HepG2 (cell line): ENCODE results near the gene SPRR2F. TPM values are rescaled to one million over a fixed set of nuclear protein-coding genes. Genes with fewer than 3 reads are reported as not detected.

ENCODE experiments used
- ATAC-seq: fragments of 200-7000 bp; cut with Tn5 transposase; 3 replicates; pipeline ENCODE4 v1.9.1; 2020; ENCODE audit warnings: mild to moderate bottlenecking, moderate library complexity
- BruUV-seq: library from RNA; stranded (reverse); fragments of 400-500 nt; replicated peaks from 2 replicates; lab custom pipeline; 2021; lab: Mats Ljungman, UMichigan
- CTCF ChIA-PET: fragments of 300-600 bp; formaldehyde crosslinking; extraction: SDS; loops from one replicate; lab custom pipeline; 2021; ENCODE audit warnings: low total read pairs, inconsistent platforms, low intra/inter-chr PET ratio; lab: Yijun Ruan, JAX
- POLR2A ChIA-PET: fragments of 350-600 bp; sonication (Branson Sonifier 250); formaldehyde crosslinking; loops from one replicate; lab custom pipeline; 2020; ENCODE audit warnings: antibody characterized with exemption, inconsistent platforms; lab: Yijun Ruan, JAX
- DNase-seq: peaks from one replicate; pipeline ENCODE4 v3.0.0-alpha.2; 2015; ENCODE audit warnings: low spot score
- FAIRE-seq: peaks from 3 replicates; lab custom pipeline; 2011; peaks lifted over from hg19 to GRCh38; lab: Jason Lieb, UNC
- H2AFZ ChIP-seq: one replicate; pipeline ENCODE4 v1.6.1; 2011; ENCODE audit warnings: low read length, inconsistent platforms
- H3K27ac ChIP-seq: fragments of 300-600 bp; 3 replicates; pipeline ENCODE4 v1.8.0; 2011; ENCODE audit warnings: mixed run types, mild to moderate bottlenecking, mixed read lengths, low read length, inconsistent platforms; ENCODE audit not compliant: insufficient read depth; ENCODE audit errors: extremely low read length
- H3K27me3 ChIP-seq, 2 experiments: fragments of 200-600 bp in 1 of 2; 2 replicates in 1 of 2; 3 replicates in 1 of 2; pipeline versions ENCODE4 v1.6.0 to v1.8.0; 2011; ENCODE audit warnings: low read length in 2 of 2, mild to moderate bottlenecking in 2 of 2, moderate library complexity in 2 of 2, inconsistent platforms in 1 of 2; ENCODE audit not compliant: insufficient read depth in 2 of 2, control insufficient read depth in 1 of 2
- H3K36me3 ChIP-seq, 2 experiments: fragments of 200-600 bp in 1 of 2; replicated peaks in 1 of 2; 2 replicates in 1 of 2; 3 replicates in 1 of 2; pipeline versions ENCODE4 v1.5.1 to v1.8.0; 2011; ENCODE audit warnings: low read length in 2 of 2, inconsistent platforms in 1 of 2; ENCODE audit not compliant: insufficient read depth in 2 of 2, control insufficient read depth in 1 of 2
- H3K4me1 ChIP-seq: 2 replicates; pipeline ENCODE4 v1.5.1; 2012; ENCODE audit warnings: low read length, inconsistent platforms; ENCODE audit not compliant: insufficient read depth
- H3K4me2 ChIP-seq: 2 replicates; pipeline ENCODE4 v1.6.0; 2011; ENCODE audit warnings: low read depth, low read length, inconsistent platforms
- H3K4me3 ChIP-seq, 3 experiments: fragments of 200-600 bp in 1 of 3; sonication (generic), shearing (Covaris generic) in 1 of 3; replicated peaks in 1 of 3; 2 replicates each; pipeline ENCODE4 v1.5.1; 2011 to 2016; ENCODE audit warnings: low read length in 3 of 3, inconsistent platforms in 2 of 3, low read depth in 2 of 3, mild to moderate bottlenecking in 2 of 3, control low read depth in 1 of 3, mixed read lengths in 1 of 3; ENCODE audit not compliant: insufficient read depth in 1 of 3
- H3K79me2 ChIP-seq: one replicate; pipeline ENCODE4 v1.6.1; 2011; ENCODE audit warnings: low read length, inconsistent platforms; ENCODE audit not compliant: insufficient read depth
- H3K9ac ChIP-seq: 2 replicates; pipeline ENCODE4 v1.6.0; 2011; ENCODE audit warnings: mild to moderate bottlenecking, low read depth, low read length, inconsistent platforms; ENCODE audit not compliant: insufficient read depth
- H3K9me3 ChIP-seq: 2 replicates; pipeline ENCODE4 v1.5.1; 2012; ENCODE audit warnings: mild to moderate bottlenecking, low read length
- H4K20me1 ChIP-seq: 2 replicates; pipeline ENCODE4 v1.6.0; 2011; ENCODE audit warnings: inconsistent platforms, mild to moderate bottlenecking, low read length, moderate library complexity; ENCODE audit not compliant: insufficient read depth
- ATAD3A ChIP-seq: sonication (generic); formaldehyde crosslinking; IDR thresholded peaks from 2 replicates; pipeline ENCODE4 v1.4.0; 2020; ENCODE audit warnings: missing genetic modification reagents
- BORCS8-MEF2B ChIP-seq: sonication (generic); formaldehyde crosslinking; IDR thresholded peaks from 2 replicates; pipeline ENCODE4 v1.8.0; 2022; ENCODE audit warnings: mild to moderate bottlenecking, missing genetic modification reagents
- GATAD2A ChIP-seq: IDR thresholded peaks from 2 replicates; pipeline ENCODE4 v1.6.1; 2016
- GPN1 ChIP-seq: sonication (generic); formaldehyde crosslinking; IDR thresholded peaks from 2 replicates; pipeline ENCODE4 v1.5.1; 2020; ENCODE audit warnings: missing genetic modification reagents, borderline replicate concordance
- MTA3 ChIP-seq: sonication (generic); formaldehyde crosslinking; IDR thresholded peaks from 2 replicates; pipeline ENCODE4 v1.4.0; 2020; ENCODE audit warnings: missing genetic modification reagents
- ZFY ChIP-seq: sonication (generic); formaldehyde crosslinking; IDR thresholded peaks from 2 replicates; pipeline ENCODE4 v1.4.0; 2020; ENCODE audit warnings: missing genetic modification reagents
- ZNF329 ChIP-seq: sonication (generic); formaldehyde crosslinking; IDR thresholded peaks from 2 replicates; pipeline ENCODE4 v1.9.0; 2021; ENCODE audit warnings: low read depth, mild to moderate bottlenecking, missing genetic modification reagents
- ZNF83 ChIP-seq: sonication (generic); formaldehyde crosslinking; IDR thresholded peaks from 2 replicates; pipeline ENCODE4 v1.4.0; 2020; ENCODE audit warnings: missing genetic modification reagents, mild to moderate bottlenecking, borderline replicate concordance
- ZNF891 ChIP-seq: sonication (generic); formaldehyde crosslinking; IDR thresholded peaks from 2 replicates; pipeline ENCODE4 v1.5.0; 2020; ENCODE audit warnings: mild to moderate bottlenecking, missing genetic modification reagents
- WGBS: methylation state at CpG from one replicate; pipeline ENCODE4 v1.1.6; 2017; ENCODE audit warnings: low lambda C conversion rate; 5-methylcytosine and 5-hydroxymethylcytosine counted together
- in situ Hi-C: cut with HindIII; loops from 2 replicates; pipeline ENCODE4 v1.10.0; 2017; ENCODE audit warnings: low pct_unique_long_range_greater_than_20kb; ENCODE audit not compliant: extremely low pct_ligation_motif_present
- intact Hi-C: fragments of 100-400 bp; cut with micrococcal nuclease; formaldehyde crosslinking; loops from one replicate; pipeline ENCODE4 v1.10.0; 2022; ENCODE audit not compliant: unreplicated experiment
- polyA plus RNA-seq, 8 experiments: library from polyadenylated mRNA; depleted of rRNA in 3 of 8; stranded (reverse) in 7 of 8; unstranded in 1 of 8; fragments of >200 nt; fragmentation: Illumina TruSeq in 4 of 8; extraction: Trizol in 4 of 8; gene quantifications; 2 replicates each; pipeline versions ENCODE4 v1.2.1 to v1.2.3, GENCODE V29; 2011 to 2016; ENCODE audit warnings: low read depth in 4 of 8, missing spikeins in 1 of 8, mixed read lengths in 1 of 8; ENCODE audit not compliant: insufficient read depth in 1 of 8
- small RNA-seq, 3 experiments: library from RNA; depleted of rRNA; stranded (forward); fragments of <200 nt; gene quantifications; one replicate each; pipeline ENCODE3, GENCODE V24; 2012; ENCODE audit warnings: low read depth in 2 of 3, low replicate concordance in 1 of 3; ENCODE audit not compliant: insufficient read length in 3 of 3, insufficient read depth in 2 of 3
- total RNA-seq, 5 experiments: library from RNA; depleted of rRNA; stranded (reverse); fragments of >200 nt; fragmentation: Illumina TruSeq; extraction: Trizol; gene quantifications; 2 replicates each; pipeline ENCODE4 v1.2.3, GENCODE V29; 2016; ENCODE audit warnings: low read depth in 1 of 5
- TF ChIP-seq, protein P1 (sequence below): IDR thresholded peaks from 2 replicates; pipeline ENCODE4 v1.4.0; 2020; ENCODE audit warnings: mild to moderate bottlenecking, missing genetic modification reagents
- TF ChIP-seq, protein P2 (sequence below): sonication (generic); formaldehyde crosslinking; IDR thresholded peaks from 2 replicates; pipeline ENCODE4 v1.8.0; 2022; ENCODE audit warnings: mild to moderate bottlenecking, missing genetic modification reagents, moderate library complexity

SPRR2F gene
- total and polyA plus RNA-seq, 2 of the 13 experiments (the other 11 are each of a cell fraction or from before 2014, with no cell fraction given), result not detected

DNA sequence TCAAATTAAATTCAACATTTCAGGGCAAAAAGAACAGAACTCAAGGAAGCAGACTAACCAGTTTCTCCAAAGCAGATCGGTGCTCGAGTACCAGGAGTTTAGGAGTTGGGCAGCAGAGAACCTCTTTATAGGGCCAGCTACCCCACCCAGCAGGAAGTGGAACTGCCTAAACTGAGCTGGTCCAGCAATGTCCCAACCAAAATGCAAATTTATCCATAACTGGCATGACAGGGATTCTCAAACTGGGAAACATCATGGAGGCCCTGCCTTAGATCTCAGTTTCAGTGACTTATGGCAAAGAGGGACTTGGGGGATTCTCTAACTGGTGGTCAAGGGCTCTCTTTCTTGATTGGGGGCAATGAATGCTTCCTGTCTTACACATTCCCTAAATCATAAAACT lies 41.8 kb downstream of the SPRR2F start, which contains the start of gene SPRR2B (continued):
- TF ChIP-seq ATAD3A (CRISPR knock-in tag) (no peak), BORCS8-MEF2B (CRISPR knock-in tag) (no peak), GPN1 (CRISPR knock-in tag) (no peak), MTA3 (CRISPR knock-in tag) (no peak), ZNF891 (no peak)
- TF ChIP-seq, protein P1, sequence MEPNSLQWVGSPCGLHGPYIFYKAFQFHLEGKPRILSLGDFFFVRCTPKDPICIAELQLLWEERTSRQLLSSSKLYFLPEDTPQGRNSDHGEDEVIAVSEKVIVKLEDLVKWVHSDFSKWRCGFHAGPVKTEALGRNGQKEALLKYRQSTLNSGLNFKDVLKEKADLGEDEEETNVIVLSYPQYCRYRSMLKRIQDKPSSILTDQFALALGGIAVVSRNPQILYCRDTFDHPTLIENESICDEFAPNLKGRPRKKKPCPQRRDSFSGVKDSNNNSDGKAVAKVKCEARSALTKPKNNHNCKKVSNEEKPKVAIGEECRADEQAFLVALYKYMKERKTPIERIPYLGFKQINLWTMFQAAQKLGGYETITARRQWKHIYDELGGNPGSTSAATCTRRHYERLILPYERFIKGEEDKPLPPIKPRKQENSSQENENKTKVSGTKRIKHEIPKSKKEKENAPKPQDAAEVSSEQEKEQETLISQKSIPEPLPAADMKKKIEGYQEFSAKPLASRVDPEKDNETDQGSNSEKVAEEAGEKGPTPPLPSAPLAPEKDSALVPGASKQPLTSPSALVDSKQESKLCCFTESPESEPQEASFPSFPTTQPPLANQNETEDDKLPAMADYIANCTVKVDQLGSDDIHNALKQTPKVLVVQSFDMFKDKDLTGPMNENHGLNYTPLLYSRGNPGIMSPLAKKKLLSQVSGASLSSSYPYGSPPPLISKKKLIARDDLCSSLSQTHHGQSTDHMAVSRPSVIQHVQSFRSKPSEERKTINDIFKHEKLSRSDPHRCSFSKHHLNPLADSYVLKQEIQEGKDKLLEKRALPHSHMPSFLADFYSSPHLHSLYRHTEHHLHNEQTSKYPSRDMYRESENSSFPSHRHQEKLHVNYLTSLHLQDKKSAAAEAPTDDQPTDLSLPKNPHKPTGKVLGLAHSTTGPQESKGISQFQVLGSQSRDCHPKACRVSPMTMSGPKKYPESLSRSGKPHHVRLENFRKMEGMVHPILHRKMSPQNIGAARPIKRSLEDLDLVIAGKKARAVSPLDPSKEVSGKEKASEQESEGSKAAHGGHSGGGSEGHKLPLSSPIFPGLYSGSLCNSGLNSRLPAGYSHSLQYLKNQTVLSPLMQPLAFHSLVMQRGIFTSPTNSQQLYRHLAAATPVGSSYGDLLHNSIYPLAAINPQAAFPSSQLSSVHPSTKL (CRISPR knock-in tag), result no peak

DNA sequence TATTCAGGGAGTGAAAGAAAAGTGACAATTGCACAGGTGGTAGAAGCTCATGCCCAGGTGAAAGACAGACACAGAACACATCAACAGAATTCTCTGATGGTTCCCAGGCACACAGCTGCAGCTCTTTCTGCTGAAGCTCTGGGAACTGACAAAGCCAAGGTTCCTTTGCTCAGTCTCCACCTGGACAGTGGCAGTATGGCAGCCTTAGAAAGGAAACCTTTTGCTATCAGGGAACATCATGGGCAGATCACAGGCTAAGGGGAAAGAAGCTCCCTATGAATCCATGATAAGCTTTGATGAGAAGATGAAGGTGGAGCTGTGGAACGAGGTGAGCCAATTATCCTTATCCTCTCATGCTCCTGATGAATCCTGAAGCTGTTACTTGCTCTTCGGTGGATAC lies 43.1 kb downstream of the SPRR2F start:
- no TSS peak for BruUV-seq
- H4K20me1 ChIP-seq, result no peaks in the 10 kb centered on the region
- no peaks in the 10 kb centered on the region for H3K9me3 ChIP-seq
- no peak overlapping the region for H3K27ac ChIP-seq
- intact Hi-C loops (no loop called here), in situ Hi-C loops (no loop called here)
- H3K4me3 ChIP-seq, result no peak overlapping the region
- ChIA-PET CTCF (no interaction called here), POLR2A (no interaction called here)
- ATAC-seq, result no peak
- H2AFZ ChIP-seq, result no peak overlapping the region
- no peaks in the 10 kb centered on the region for H3K27me3 ChIP-seq
- FAIRE-seq, result no peak
- H3K36me3 ChIP-seq, result no peaks in the 10 kb centered on the region
- no peak for TF ChIP-seq GATAD2A (CRISPR knock-in tag)
- TF ChIP-seq ZNF329 (CRISPR knock-in tag), result no peak
- TF ChIP-seq ZNF83, result no peak
- TF ChIP-seq, protein P2, sequence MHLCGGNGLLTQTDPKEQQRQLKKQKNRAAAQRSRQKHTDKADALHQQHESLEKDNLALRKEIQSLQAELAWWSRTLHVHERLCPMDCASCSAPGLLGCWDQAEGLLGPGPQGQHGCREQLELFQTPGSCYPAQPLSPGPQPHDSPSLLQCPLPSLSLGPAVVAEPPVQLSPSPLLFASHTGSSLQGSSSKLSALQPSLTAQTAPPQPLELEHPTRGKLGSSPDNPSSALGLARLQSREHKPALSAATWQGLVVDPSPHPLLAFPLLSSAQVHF (CRISPR knock-in tag), result no peak
- TF ChIP-seq ZFY, result no peak
- WGBS, result 0% methylated on average over 1 of the region's 2 CpGs
- H3K4me1 ChIP-seq, result no peaks in the 10 kb centered on the region
- H3K4me2 ChIP-seq, result no peak overlapping the region
- no peak for DNase-seq
- no peaks in the 10 kb centered on the region for H3K79me2 ChIP-seq
- no peak overlapping the region for H3K9ac ChIP-seq

Small RNAs within 50 kb of the gene (small RNA-seq; reads per million reads assigned to genes)
- 0 reads per million in 3 experiments for gene SPRR2C

Other genes starting within 250 kb of the SPRR2F start
- not detected in 2 replicates for gene SMCP, start 235.2 kb downstream of the SPRR2F start, total RNA-seq (2016; rRNA removed; fragmentation: Illumina TruSeq; extraction: Trizol)
- not detected in 2 replicates for gene SMCP, start 235.2 kb downstream of the SPRR2F start, polyA plus RNA-seq (2011; rRNA removed)
- not detected in 2 replicates for gene IVL, start 205.0 kb downstream of the SPRR2F start, total RNA-seq (2016; rRNA removed; fragmentation: Illumina TruSeq; extraction: Trizol)
- not detected in 2 replicates for gene IVL, start 205.0 kb downstream of the SPRR2F start, polyA plus RNA-seq (2011; rRNA removed)
- gene SPRR5, start 166.3 kb downstream of the SPRR2F start, total RNA-seq (2016; rRNA removed; fragmentation: Illumina TruSeq; extraction: Trizol), result not detected in 2 replicates
- gene SPRR5, start 166.3 kb downstream of the SPRR2F start, polyA plus RNA-seq (2011; rRNA removed), result not detected in 2 replicates
- gene SPRR4, start 142.9 kb downstream of the SPRR2F start, total RNA-seq (2016; rRNA removed; fragmentation: Illumina TruSeq; extraction: Trizol), result not detected in 2 replicates
- not detected in 2 replicates for gene SPRR4, start 142.9 kb downstream of the SPRR2F start, polyA plus RNA-seq (2011; rRNA removed)
- gene SPRR1A, start 129.4 kb downstream of the SPRR2F start, total RNA-seq (2016; rRNA removed; fragmentation: Illumina TruSeq; extraction: Trizol), result not detected in 2 replicates
- gene SPRR1A, start 129.4 kb downstream of the SPRR2F start, polyA plus RNA-seq (2011; rRNA removed), result not detected in 2 replicates
- not detected in 2 replicates for gene SPRR3, start 111.8 kb downstream of the SPRR2F start, total RNA-seq (2016; rRNA removed; fragmentation: Illumina TruSeq; extraction: Trizol)
- not detected in 2 replicates for gene SPRR3, start 111.8 kb downstream of the SPRR2F start, polyA plus RNA-seq (2011; rRNA removed)
- gene SPRR1B, start 82.3 kb downstream of the SPRR2F start, total RNA-seq (2016; rRNA removed; fragmentation: Illumina TruSeq; extraction: Trizol), result not detected in 2 replicates
- gene SPRR1B, start 82.3 kb downstream of the SPRR2F start, polyA plus RNA-seq (2011; rRNA removed), result not detected in 2 replicates
- not detected in 2 replicates for gene SPRR2D, start 72.4 kb downstream of the SPRR2F start, total RNA-seq (2016; rRNA removed; fragmentation: Illumina TruSeq; extraction: Trizol)
- not detected in 2 replicates for gene SPRR2D, start 72.4 kb downstream of the SPRR2F start, polyA plus RNA-seq (2011; rRNA removed)
- gene SPRR2A, start 56.0 kb downstream of the SPRR2F start, total RNA-seq (2016; rRNA removed; fragmentation: Illumina TruSeq; extraction: Trizol), result not detected in 2 replicates
- not detected in 2 replicates for gene SPRR2A, start 56.0 kb downstream of the SPRR2F start, polyA plus RNA-seq (2011; rRNA removed)
- gene SPRR2B, start 41.9 kb downstream of the SPRR2F start, total RNA-seq (2016; rRNA removed; fragmentation: Illumina TruSeq; extraction: Trizol), result not detected in 2 replicates
- gene SPRR2B, start 41.9 kb downstream of the SPRR2F start, polyA plus RNA-seq (2011; rRNA removed), result not detected in 2 replicates
- gene SPRR2E, start 19.0 kb downstream of the SPRR2F start, total RNA-seq (2016; rRNA removed; fragmentation: Illumina TruSeq; extraction: Trizol), result not detected in 2 replicates
- gene SPRR2E, start 19.0 kb downstream of the SPRR2F start, polyA plus RNA-seq (2011; rRNA removed), result not detected in 2 replicates
- gene SPRR2G, start 37.4 kb upstream of the SPRR2F start, total RNA-seq (2016; rRNA removed; fragmentation: Illumina TruSeq; extraction: Trizol), result not detected in 2 replicates
- gene SPRR2G, start 37.4 kb upstream of the SPRR2F start, polyA plus RNA-seq (2011; rRNA removed), result not detected in 2 replicates
- gene LELP1, start 89.9 kb upstream of the SPRR2F start, total RNA-seq (2016; rRNA removed; fragmentation: Illumina TruSeq; extraction: Trizol), result not detected in 2 replicates
- not detected in 2 replicates for gene LELP1, start 89.9 kb upstream of the SPRR2F start, polyA plus RNA-seq (2011; rRNA removed)
- gene PRR9, start 104.1 kb upstream of the SPRR2F start, total RNA-seq (2016; rRNA removed; fragmentation: Illumina TruSeq; extraction: Trizol), result not detected in 2 replicates
- not detected in 2 replicates for gene PRR9, start 104.1 kb upstream of the SPRR2F start, polyA plus RNA-seq (2011; rRNA removed)
- not detected in 2 replicates for gene LORICRIN, start 146.2 kb upstream of the SPRR2F start, total RNA-seq (2016; rRNA removed; fragmentation: Illumina TruSeq; extraction: Trizol)
- not detected in 2 replicates for gene LORICRIN, start 146.2 kb upstream of the SPRR2F start, polyA plus RNA-seq (2011; rRNA removed)
- not detected in 2 replicates for gene PGLYRP3, start 199.4 kb upstream of the SPRR2F start, total RNA-seq (2016; rRNA removed; fragmentation: Illumina TruSeq; extraction: Trizol)
- not detected in 2 replicates for gene PGLYRP3, start 199.4 kb upstream of the SPRR2F start, polyA plus RNA-seq (2011; rRNA removed)
- not detected in 2 replicates for gene PGLYRP4, start 235.3 kb upstream of the SPRR2F start, total RNA-seq (2016; rRNA removed; fragmentation: Illumina TruSeq; extraction: Trizol)
- not detected in 2 replicates for gene PGLYRP4, start 235.3 kb upstream of the SPRR2F start, polyA plus RNA-seq (2011; rRNA removed)
- gene S100A9, start 244.3 kb upstream of the SPRR2F start, total RNA-seq (2016; rRNA removed; fragmentation: Illumina TruSeq; extraction: Trizol), result 0.31 and 1.1 TPM in 2 replicates
- gene S100A9, start 244.3 kb upstream of the SPRR2F start, polyA plus RNA-seq (2011; rRNA removed), result 0.61 and 0.69 TPM in 2 replicates